Measurements from ENCODE around the gene ITIH4. TPM values are rescaled to one million over a fixed set of nuclear protein-coding genes. Genes with fewer than 3 reads are reported as not detected.

Gene ITIH4
- total and polyA plus RNA-seq, 10 of the 15 experiments (the other 5 are each of a cell fraction or from before 2014, with no cell fraction given): 0.64 to 4.1 (median 1.3) TPM

GRCh38 chr3:52860424-52860768, 29.9 kb upstream of the ITIH4 start:
- Histone ChIP-seq H3K4me3 (no peak overlapping the region), H3K36me3 (ENCODE audit: control insufficient read depth in 2 of 2, insufficient read depth in 2 of 2, low read length in 1 of 2) (peaks cover 0 to 1% of the 10 kb centered on the region in 2 experiments; a peak in 2 of 4 replicates), H3K79me2 (ENCODE audit: control insufficient read depth, insufficient read depth, low read length) (no peaks in the 10 kb centered on the region), H3K9me3 (replicated peaks; ENCODE audit: control insufficient read depth, insufficient read depth, low read length) (peaks cover 5% of the 10 kb centered on the region; the same call in 1 of the 3 replicates), H2AFZ (ENCODE audit: control insufficient read depth, low read depth, low read length) (no peak overlapping the region), H4K20me1 (ENCODE audit: control insufficient read depth, insufficient read depth) (no peaks in the 10 kb centered on the region), H3K27me3 (replicated peaks in 1 of 2; ENCODE audit: control insufficient read depth in 2 of 2, insufficient read depth in 2 of 2, low read length in 1 of 2) (no peaks in the 10 kb centered on the region), H3K4me2 (ENCODE audit: control insufficient read depth, insufficient read depth) (no peak overlapping the region), H3K4me1 (ENCODE audit: control insufficient read depth, insufficient read depth, low read length) (no peaks in the 10 kb centered on the region; the same call in 1 of the 2 replicates), H3K9ac (ENCODE audit: control insufficient read depth, insufficient read depth, low read length) (no peak overlapping the region), H3K27ac (ENCODE audit: control insufficient read depth, insufficient read depth) (no peak overlapping the region)
- RAD21 ChIA-PET (ENCODE audit: unreplicated experiment): no interaction called here
- CTCF ChIA-PET: no interaction called here
- WGBS (ENCODE audit: insufficient coverage, insufficient replicate concordance, low lambda C conversion rate, missing lambda C conversion rate): 90% methylated on average over 8 of the region's 8 CpGs
- SMC1A ChIA-PET (ENCODE audit: uncharacterized antibody, unreplicated experiment): no interaction called here
- POLR2A ChIA-PET: no interaction called here
- no peak for ATAC-seq
- no peak for FAIRE-seq
- TF ChIP-seq SREBF1 (IDR thresholded peaks at IDR 0.05; ENCODE audit: low read length) (no peak), ZSCAN29 (IDR thresholded peaks at IDR 0.05) (no peak), RUNX3 (IDR thresholded peaks at IDR 0.05; ENCODE audit: low read length) (no peak), POLR2AphosphoS5 (IDR thresholded peaks at IDR 0.05; ENCODE audit: low read length) (no peak), MTA2 (IDR thresholded peaks at IDR 0.05; ENCODE audit: low read depth) (no peak), NR2C2 (IDR thresholded peaks at IDR 0.05; ENCODE audit: borderline replicate concordance, control insufficient read depth, insufficient read length, low read depth) (no peak), SMC3 (IDR thresholded peaks at IDR 0.05; ENCODE audit: borderline replicate concordance, low read length) (no peak), ZNF217 (IDR thresholded peaks at IDR 0.05) (no peak), ASH2L (IDR thresholded peaks at IDR 0.05; ENCODE audit: borderline replicate concordance, low read depth) (no peak), SUZ12 (IDR thresholded peaks at IDR 0.05; ENCODE audit: unreplicated experiment) (no peak), ZNF384 (IDR thresholded peaks at IDR 0.05; ENCODE audit: borderline replicate concordance, low read depth, low read length) (no peak), FOS (IDR thresholded peaks at IDR 0.05; ENCODE audit: borderline replicate concordance, extremely low read depth, insufficient read length) (no peak), SKIL (IDR thresholded peaks at IDR 0.05; ENCODE audit: low read depth, poor library complexity, severe bottlenecking) (no peak), SRF (IDR thresholded peaks at IDR 0.05; ENCODE audit: low read depth in 2 of 2, low read length in 2 of 2) (no peak)
- intact Hi-C loops (cut with micrococcal nuclease; ENCODE audit: unreplicated experiment) (no loop called here), in situ Hi-C loops (cut with MboI) (no loop called here)
- no TSS peak for BruUV-seq (replicated peaks)
- DNase-seq (ENCODE audit: low read depth, low spot score): no peak

Data from GM12878 (cell line).